Chondrocyte (in vitro differentiated cells): ENCODE measurements around the gene PTPRK. TPM values are rescaled to one million over a fixed set of nuclear protein-coding genes. Genes with fewer than 3 reads are reported as not detected.
A peak's percentile ranks its signal among the peaks of the same experiment; 100 is the strongest.

Experiments used
- DNase-seq: peaks from one replicate; pipeline ENCODE4 v3.0.0; 2021; ENCODE audit warnings: mixed read lengths, low spot score
- H3K27ac Mint-ChIP-seq: one replicate; pipeline ENCODE4 v1.8.0; 2021; ENCODE audit warnings: mild to moderate bottlenecking, moderate library complexity, mixed read lengths; ENCODE audit not compliant: unreplicated experiment
- H3K27me3 Mint-ChIP-seq: 2 replicates; pipeline ENCODE4 v1.8.0; 2021; ENCODE audit warnings: low read depth, mixed read lengths
- H3K36me3 Mint-ChIP-seq: 2 replicates; pipeline ENCODE4 v1.8.0; 2021; ENCODE audit warnings: low read depth, mixed read lengths
- H3K4me1 Mint-ChIP-seq: 2 replicates; pipeline ENCODE4 v1.8.0; 2021; ENCODE audit warnings: low read depth, mild to moderate bottlenecking, mixed read lengths
- H3K4me3 Mint-ChIP-seq: one replicate; pipeline ENCODE4 v1.8.0; 2021; ENCODE audit warnings: mild to moderate bottlenecking, moderate library complexity, mixed read lengths; ENCODE audit not compliant: unreplicated experiment
- H3K9me3 Mint-ChIP-seq: 2 replicates; pipeline ENCODE4 v1.8.0; 2021; ENCODE audit warnings: low read depth, mixed read lengths
- total RNA-seq: library from RNA; stranded (reverse); gene quantifications from 3 replicates; pipeline ENCODE4 v1.2.1, GENCODE V29; 2021
- TF ChIP-seq, protein P1 (sequence below): fragments of 200-600 bp; sonication (generic); IDR thresholded peaks from 2 replicates; pipeline ENCODE4 v1.5.0; 2021; ENCODE audit warnings: antibody characterized with exemption, mild to moderate bottlenecking, moderate library complexity

The PTPRK gene
- total RNA-seq, 1 donor from 2014 or later, result 63.3 TPM

- no peak overlapping the region for H3K27ac Mint-ChIP-seq
- no peak overlapping the region for H3K4me3 Mint-ChIP-seq
- TF ChIP-seq, protein P1, sequence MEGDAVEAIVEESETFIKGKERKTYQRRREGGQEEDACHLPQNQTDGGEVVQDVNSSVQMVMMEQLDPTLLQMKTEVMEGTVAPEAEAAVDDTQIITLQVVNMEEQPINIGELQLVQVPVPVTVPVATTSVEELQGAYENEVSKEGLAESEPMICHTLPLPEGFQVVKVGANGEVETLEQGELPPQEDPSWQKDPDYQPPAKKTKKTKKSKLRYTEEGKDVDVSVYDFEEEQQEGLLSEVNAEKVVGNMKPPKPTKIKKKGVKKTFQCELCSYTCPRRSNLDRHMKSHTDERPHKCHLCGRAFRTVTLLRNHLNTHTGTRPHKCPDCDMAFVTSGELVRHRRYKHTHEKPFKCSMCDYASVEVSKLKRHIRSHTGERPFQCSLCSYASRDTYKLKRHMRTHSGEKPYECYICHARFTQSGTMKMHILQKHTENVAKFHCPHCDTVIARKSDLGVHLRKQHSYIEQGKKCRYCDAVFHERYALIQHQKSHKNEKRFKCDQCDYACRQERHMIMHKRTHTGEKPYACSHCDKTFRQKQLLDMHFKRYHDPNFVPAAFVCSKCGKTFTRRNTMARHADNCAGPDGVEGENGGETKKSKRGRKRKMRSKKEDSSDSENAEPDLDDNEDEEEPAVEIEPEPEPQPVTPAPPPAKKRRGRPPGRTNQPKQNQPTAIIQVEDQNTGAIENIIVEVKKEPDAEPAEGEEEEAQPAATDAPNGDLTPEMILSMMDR, result no peak
- no peak for DNase-seq
- H3K4me1 Mint-ChIP-seq, result peaks cover 27% of the 10 kb centered on the region
- no peaks in the 10 kb centered on the region for H3K9me3 Mint-ChIP-seq
- H3K27me3 Mint-ChIP-seq, result no peaks in the 10 kb centered on the region
- H3K36me3 Mint-ChIP-seq, result peaks cover 3% of the 10 kb centered on the region
Measured at GRCh38 chr6:128259730-128260685, 260.4 kb downstream of the PTPRK start.

DNA sequence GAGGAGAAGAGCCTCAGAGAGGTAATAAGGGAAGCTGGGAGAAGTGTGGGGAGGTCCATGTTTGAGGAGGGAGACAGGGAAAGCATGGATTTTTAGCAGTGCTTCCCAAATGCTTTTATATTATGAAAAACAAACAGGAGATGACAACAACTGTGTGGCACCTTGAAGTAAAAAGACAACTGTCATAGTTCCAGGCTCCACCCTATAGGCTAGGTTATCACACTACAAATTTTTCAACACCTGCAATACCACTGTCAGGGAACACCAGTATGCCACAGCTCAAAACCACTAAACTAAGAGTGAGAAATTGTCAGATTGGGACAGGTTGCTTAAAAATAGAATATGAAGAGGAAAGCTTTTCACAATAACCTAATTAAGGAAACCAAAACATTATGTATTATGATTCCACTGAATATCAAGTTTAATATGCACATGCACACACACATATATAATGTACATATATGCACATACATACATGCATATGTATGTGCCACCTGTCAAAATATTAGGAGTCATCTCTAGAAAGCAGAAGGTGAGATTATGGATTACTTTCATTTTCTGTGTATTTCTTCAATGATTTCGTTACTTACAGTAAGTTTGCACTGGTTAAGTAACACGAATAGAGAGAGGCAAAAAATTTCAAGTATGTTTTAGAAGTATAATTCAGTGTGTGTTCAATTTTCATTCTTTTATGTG, 261.2 kb downstream of the PTPRK start:
- Mint-ChIP-seq H3K36me3 (no peaks in the 10 kb centered on the region), H3K4me1 (peaks cover 27% of the 10 kb centered on the region), H3K9me3 (no peaks in the 10 kb centered on the region), H3K27me3 (no peaks in the 10 kb centered on the region), H3K4me3 (no peak overlapping the region), H3K27ac (no peak overlapping the region)
- TF ChIP-seq, protein P1, result no peak
- no peak for DNase-seq

- H3K27ac Mint-ChIP-seq, result no peak overlapping the region
- DNase-seq, result no peak
- H3K36me3 Mint-ChIP-seq, result no peaks in the 10 kb centered on the region
- peaks cover 49% of the 10 kb centered on the region for H3K4me1 Mint-ChIP-seq
- TF ChIP-seq, protein P1, result no peak
- no peak overlapping the region for H3K4me3 Mint-ChIP-seq
- H3K27me3 Mint-ChIP-seq, result no peaks in the 10 kb centered on the region
- no peaks in the 10 kb centered on the region for H3K9me3 Mint-ChIP-seq
Measured at GRCh38 chr6:128256095-128256494, 264.3 kb downstream of the PTPRK start.

DNA sequence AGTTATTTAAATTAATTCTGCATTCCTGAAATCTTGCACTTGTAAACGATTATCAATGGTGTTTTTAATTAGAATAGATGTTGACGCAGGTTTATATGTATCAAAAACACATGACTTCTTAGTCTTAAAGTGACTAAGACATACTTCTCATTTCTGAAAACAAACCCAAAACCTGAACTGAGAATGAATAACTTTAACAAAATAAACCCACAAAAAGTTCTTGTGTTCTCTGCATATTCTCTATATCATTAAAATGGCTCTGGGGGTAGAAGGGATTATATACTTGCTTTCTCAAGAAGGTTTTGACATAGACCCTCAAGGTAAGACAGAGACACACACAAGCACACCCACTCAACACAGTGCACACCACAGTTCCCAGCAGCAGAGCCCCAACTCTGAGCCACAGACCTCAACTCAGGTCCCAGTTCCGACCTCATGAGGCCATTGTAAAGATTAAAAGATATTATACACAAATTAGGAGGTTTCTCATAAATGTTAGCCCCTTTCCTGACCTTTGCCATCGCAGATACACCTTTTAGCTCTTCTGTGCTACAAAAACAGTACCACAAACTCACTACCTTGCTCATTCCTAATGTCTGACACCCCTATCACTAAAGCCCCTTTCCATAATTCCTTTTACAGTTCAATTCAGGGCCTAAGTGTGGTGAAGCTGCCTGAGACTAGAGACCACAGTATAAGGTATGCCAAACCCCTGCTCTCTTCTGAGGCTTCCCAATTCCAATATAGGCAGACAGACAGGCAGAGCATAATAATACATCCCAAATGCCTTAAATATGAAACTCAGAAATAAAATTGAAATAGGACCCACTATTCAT, 267.8 kb downstream of the PTPRK start:
- Mint-ChIP-seq H3K27ac (peak overlapping the region; percentile 83), H3K36me3 (no peaks in the 10 kb centered on the region)
- DNase-seq, result no peak

More for the DNA sequence above, 267.8 kb downstream of the PTPRK start:
- H3K4me1 Mint-ChIP-seq, result peaks cover 31% of the 10 kb centered on the region
- no peaks in the 10 kb centered on the region for H3K27me3 Mint-ChIP-seq
- no peaks in the 10 kb centered on the region for H3K9me3 Mint-ChIP-seq
- H3K4me3 Mint-ChIP-seq, result no peak overlapping the region
- TF ChIP-seq, protein P1, result no peak
